Measurements from ENCODE around the gene KCNJ6.
"Not testable (repeated sequence)": the region's sequence is repeated elsewhere in the genome, so short reads cannot be mapped to it uniquely, and the experiment has no call there.

KCNJ6 gene

GRCh38 chr21:37645848-37646247 lies 270.4 kb downstream of the KCNJ6 start:
- DNase-seq (ENCODE audit: low read depth in 2 of 2), result no peak

GRCh38 chr21:37644636-37645035 lies 271.6 kb downstream of the KCNJ6 start:
- DNase-seq (ENCODE audit: low read depth in 2 of 2), result no peak

- DNase-seq (ENCODE audit: low read depth in 2 of 2), result not testable (repeated sequence)
Observed at GRCh38 chr21:37643862-37644261, 272.4 kb downstream of the KCNJ6 start.

- no peak for DNase-seq (ENCODE audit: low read depth in 2 of 2)
Observed at GRCh38 chr21:37642493-37642892, 273.8 kb downstream of the KCNJ6 start.

- no peak for DNase-seq (ENCODE audit: low read depth in 2 of 2)
Observed at GRCh38 chr21:37639756-37640155, 276.5 kb downstream of the KCNJ6 start.

GRCh38 chr21:37636152-37636860 lies 280.0 kb downstream of the KCNJ6 start:
- DNase-seq (ENCODE audit: low read depth in 2 of 2), result no peak

- no peak for DNase-seq (ENCODE audit: low read depth in 2 of 2)
Observed at GRCh38 chr21:37631319-37632117, 284.7 kb downstream of the KCNJ6 start.

- no peak for DNase-seq (ENCODE audit: low read depth in 2 of 2)
Observed at GRCh38 chr21:37630872-37631271, 285.4 kb downstream of the KCNJ6 start.

GRCh38 chr21:37628362-37628761 lies 287.9 kb downstream of the KCNJ6 start:
- DNase-seq (ENCODE audit: low read depth in 2 of 2), result no peak

- no peak for DNase-seq (ENCODE audit: low read depth in 2 of 2)
Observed at GRCh38 chr21:37627561-37627960, 288.7 kb downstream of the KCNJ6 start.

- DNase-seq (ENCODE audit: low read depth in 2 of 2), result no peak
Observed at GRCh38 chr21:37627074-37627473, 289.2 kb downstream of the KCNJ6 start.

GRCh38 chr21:37626320-37626719 lies 289.9 kb downstream of the KCNJ6 start:
- DNase-seq (ENCODE audit: low read depth in 2 of 2), result no peak

GRCh38 chr21:37623689-37624088 lies 292.6 kb downstream of the KCNJ6 start:
- DNase-seq (ENCODE audit: low read depth in 2 of 2), result no peak

GRCh38 chr21:37623183-37623582 lies 293.1 kb downstream of the KCNJ6 start:
- no peak for DNase-seq (ENCODE audit: low read depth in 2 of 2)

- no peak for DNase-seq (ENCODE audit: low read depth in 2 of 2)
Observed at GRCh38 chr21:37622755-37623154, 293.5 kb downstream of the KCNJ6 start.

- no peak for DNase-seq (ENCODE audit: low read depth in 2 of 2)
Observed at GRCh38 chr21:37620401-37620800, 295.9 kb downstream of the KCNJ6 start.

- DNase-seq (ENCODE audit: low read depth in 2 of 2), result no peak
Observed at GRCh38 chr21:37619464-37619974, 296.7 kb downstream of the KCNJ6 start.

- DNase-seq (ENCODE audit: low read depth in 2 of 2), result no peak
Observed at GRCh38 chr21:37618081-37618480, 298.2 kb downstream of the KCNJ6 start.

GRCh38 chr21:37615962-37616361 lies 300.3 kb downstream of the KCNJ6 start:
- DNase-seq (ENCODE audit: low read depth in 2 of 2), result no peak

GRCh38 chr21:37614351-37614875 lies 301.8 kb downstream of the KCNJ6 start:
- DNase-seq (ENCODE audit: low read depth in 2 of 2), result no peak

- DNase-seq (ENCODE audit: low read depth in 2 of 2), result no peak
Observed at GRCh38 chr21:37607081-37607480, 309.2 kb downstream of the KCNJ6 start.

GRCh38 chr21:37606549-37606948 lies 309.7 kb downstream of the KCNJ6 start:
- no peak for DNase-seq (ENCODE audit: low read depth in 2 of 2)

- DNase-seq (ENCODE audit: low read depth in 2 of 2), result no peak
Observed at GRCh38 chr21:37605006-37605405, 311.3 kb downstream of the KCNJ6 start.

Measured in stimulated activated CD8-positive, alpha-beta memory T cell treated with anti-CD3 and anti-CD28 coated beads, Interleukin-2, amount 100 ng/mL, for 1 hour (primary cell).